H1 (cell line): Measurements from ENCODE around the gene KREMEN1. TPM values are rescaled to one million over a fixed set of nuclear protein-coding genes. Genes with fewer than 3 reads are reported as not detected.

Experiments
- CTCF ChIA-PET: fragments of 300-600 bp; sonication (Branson Sonifier 250); formaldehyde crosslinking; loops from one replicate; lab custom pipeline; 2021; ENCODE audit not compliant: partially characterized antibody; lab: Charles Lee
- POLR2A ChIA-PET: fragments of 300-600 bp; sonication (Branson Sonifier 250); formaldehyde crosslinking; loops from one replicate; lab custom pipeline; 2021; ENCODE audit warnings: inconsistent platforms; ENCODE audit not compliant: partially characterized antibody; lab: Charles Lee
- DNase-seq, 2 experiments: peaks; one replicate each; pipeline versions ENCODE4 v3.0.0 to v3.0.0-alpha.2; 2010 to 2022; ENCODE audit warnings: low spot score in 2 of 2, low read depth in 1 of 2, mixed read lengths in 1 of 2
- FAIRE-seq: peaks from 2 replicates; lab custom pipeline; 2011; peaks lifted over from hg19 to GRCh38; lab: Jason Lieb, UNC
- H2AFZ ChIP-seq: 2 replicates; pipeline ENCODE4 v1.8.1; 2012; ENCODE audit warnings: low read length, inconsistent platforms
- H2AK5ac ChIP-seq: 2 replicates; pipeline ENCODE4 v1.6.1; 2013; ENCODE audit warnings: low read depth, low read length
- H2BK120ac ChIP-seq: replicated peaks from 2 replicates; pipeline ENCODE3; 2013; ENCODE audit warnings: low read depth, low read length, inconsistent platforms
- H2BK12ac ChIP-seq: 2 replicates; pipeline ENCODE4 v1.6.1; 2013; ENCODE audit warnings: low read depth, low read length
- H2BK15ac ChIP-seq: 2 replicates; pipeline ENCODE4 v1.6.1; 2013; ENCODE audit warnings: low read length
- H2BK20ac ChIP-seq: 2 replicates; pipeline ENCODE4 v1.6.1; 2013; ENCODE audit warnings: low read length
- H2BK5ac ChIP-seq: 2 replicates; pipeline ENCODE4 v1.6.1; 2013; ENCODE audit warnings: low read depth, low read length
- H3K14ac ChIP-seq: 2 replicates; pipeline ENCODE4 v1.6.1; 2013; ENCODE audit warnings: inconsistent platforms; ENCODE audit not compliant: insufficient read length
- H3K18ac ChIP-seq: 2 replicates; pipeline ENCODE4 v1.6.1; 2013; ENCODE audit warnings: low read length; ENCODE audit errors: extremely low read depth
- H3K23ac ChIP-seq: 2 replicates; pipeline ENCODE4 v1.6.1; 2013; ENCODE audit warnings: inconsistent platforms; ENCODE audit not compliant: insufficient read length
- H3K23me2 ChIP-seq: 2 replicates; pipeline ENCODE4 v1.6.1; 2013; ENCODE audit warnings: low read depth, low read length
- H3K27ac ChIP-seq: 2 replicates; pipeline ENCODE4 v1.6.1; 2011; ENCODE audit warnings: low read depth, low read length, inconsistent platforms
- H3K27me3 ChIP-seq, 4 experiments: replicated peaks in 1 of 4; 1 replicate in 1 of 4; 2 replicates in 3 of 4; pipeline versions ENCODE4 v1.6.1 to v1.8.1; 2011 to 2013; ENCODE audit warnings: low read length in 3 of 4, mild to moderate bottlenecking in 3 of 4, inconsistent platforms in 2 of 4, mixed read lengths in 2 of 4, moderate library complexity in 1 of 4; ENCODE audit not compliant: control insufficient read depth in 3 of 4, insufficient read depth in 3 of 4; ENCODE audit errors: extremely low read depth in 1 of 4
- H3K36me3 ChIP-seq, 4 experiments: 2 replicates each; pipeline versions ENCODE4 v1.6.1 to v1.8.1; 2011 to 2013; ENCODE audit warnings: mild to moderate bottlenecking in 4 of 4, low read length in 3 of 4, moderate library complexity in 2 of 4, control low read depth in 1 of 4, inconsistent platforms in 1 of 4; ENCODE audit not compliant: insufficient read depth in 4 of 4, control insufficient read depth in 2 of 4
- H3K4ac ChIP-seq: replicated peaks from 2 replicates; pipeline ENCODE3; 2013; ENCODE audit warnings: low read length, low read depth, mixed read lengths, inconsistent platforms; ENCODE audit not compliant: insufficient read length
- H3K4me1 ChIP-seq, 4 experiments: replicated peaks in 1 of 4; 1 replicate in 1 of 4; 2 replicates in 3 of 4; pipeline versions ENCODE4 v1.6.1 to v1.8.1; 2011 to 2013; ENCODE audit warnings: low read length in 3 of 4, inconsistent platforms in 2 of 4, mixed read lengths in 1 of 4; ENCODE audit not compliant: insufficient read depth in 4 of 4, control insufficient read depth in 3 of 4
- H3K4me2 ChIP-seq, 2 experiments: 2 replicates each; pipeline versions ENCODE4 v1.6.1 to v1.8.1; 2011 to 2013; ENCODE audit warnings: low read depth in 2 of 2, low read length in 2 of 2, control low read depth in 1 of 2, inconsistent platforms in 1 of 2, mild to moderate bottlenecking in 1 of 2; ENCODE audit not compliant: insufficient read depth in 1 of 2
- H3K4me3 ChIP-seq, 4 experiments: fragments of 200-600, 300-600 bp in 1 of 4; sonication (generic), shearing (Covaris generic), sonication (Bioruptor Twin) in 1 of 4; 2 replicates each; pipeline versions ENCODE4 v1.5.1 to v1.8.1; 2011 to 2016; ENCODE audit warnings: low read length in 4 of 4, low read depth in 3 of 4, control low read depth in 2 of 4, inconsistent platforms in 2 of 4, mild to moderate bottlenecking in 2 of 4, mixed read lengths in 1 of 4, moderate library complexity in 1 of 4; ENCODE audit not compliant: insufficient read depth in 2 of 4; ENCODE audit errors: extremely low read depth in 1 of 4
- H3K56ac ChIP-seq: replicated peaks from 2 replicates; pipeline ENCODE3; 2013; ENCODE audit warnings: low read depth, mild to moderate bottlenecking, mixed read lengths, low read length, inconsistent platforms; ENCODE audit not compliant: insufficient read length
- H3K79me1 ChIP-seq: 2 replicates; pipeline ENCODE4 v1.6.1; 2013; ENCODE audit warnings: low read depth, low read length, control low read depth
- H3K79me2 ChIP-seq, 2 experiments: 2 replicates each; pipeline versions ENCODE4 v1.6.1 to v1.8.1; 2012 to 2013; ENCODE audit warnings: low read length in 2 of 2, mild to moderate bottlenecking in 2 of 2, inconsistent platforms in 1 of 2; ENCODE audit not compliant: insufficient read depth in 2 of 2, control insufficient read depth in 1 of 2
- H3K9ac ChIP-seq, 4 experiments: replicated peaks in 1 of 4; 1 replicate in 1 of 4; 2 replicates in 3 of 4; pipeline versions ENCODE4 v1.6.1 to v1.8.1; 2011 to 2013; ENCODE audit warnings: low read depth in 3 of 4, low read length in 3 of 4, control low read depth in 2 of 4, mild to moderate bottlenecking in 2 of 4, moderate library complexity in 2 of 4, inconsistent platforms in 1 of 4; ENCODE audit errors: extremely low read depth in 1 of 4
- H3K9me3 ChIP-seq, 2 experiments: 2 replicates each; pipeline versions ENCODE4 v1.6.1 to v1.8.1; 2012 to 2013; ENCODE audit warnings: mild to moderate bottlenecking in 2 of 2, moderate library complexity in 2 of 2, control low read depth in 1 of 2, inconsistent platforms in 1 of 2, low read depth in 1 of 2, low read length in 1 of 2, mixed read lengths in 1 of 2; ENCODE audit not compliant: insufficient read depth in 2 of 2
- H4K20me1 ChIP-seq, 2 experiments: replicated peaks in 1 of 2; 2 replicates each; pipeline versions ENCODE3 to v1.8.1; 2011 to 2013; ENCODE audit warnings: inconsistent platforms in 2 of 2, low read length in 2 of 2, mild to moderate bottlenecking in 1 of 2; ENCODE audit not compliant: insufficient read depth in 2 of 2, control insufficient read depth in 1 of 2
- H4K5ac ChIP-seq: 2 replicates; pipeline ENCODE4 v1.6.1; 2013; ENCODE audit warnings: low read length, low read depth, mixed read lengths, inconsistent platforms; ENCODE audit not compliant: insufficient read length
- H4K8ac ChIP-seq: 2 replicates; pipeline ENCODE4 v1.8.0; 2013; ENCODE audit warnings: mild to moderate bottlenecking, moderate library complexity, low read length, inconsistent platforms; ENCODE audit not compliant: insufficient read depth; ENCODE audit errors: extremely low read depth
- H4K91ac ChIP-seq: replicated peaks from 2 replicates; pipeline ENCODE3; 2013; ENCODE audit warnings: low read length, mixed read lengths, inconsistent platforms; ENCODE audit not compliant: insufficient read length
- ZNF274 ChIP-seq: IDR thresholded peaks from 2 replicates; pipeline ENCODE4 v1.7.0; 2012; ENCODE audit warnings: low read length, borderline replicate concordance; ENCODE audit errors: extremely low read depth
- WGBS, 2 experiments: shearing (Covaris generic) in 1 of 2; methylation state at CpG; one replicate each; pipeline versions ENCODE4 v1.1.6 to v1.1.7; 2013 to 2015; ENCODE audit warnings: low lambda C conversion rate in 2 of 2, mixed read lengths in 2 of 2, inconsistent platforms in 1 of 2, low coverage in 1 of 2, missing lambda C conversion rate in 1 of 2; ENCODE audit not compliant: insufficient replicate concordance in 2 of 2, insufficient coverage in 1 of 2, insufficient read length in 1 of 2; ENCODE audit errors: extremely low coverage in 1 of 2, missing lambda C conversion rate in 1 of 2; 5-methylcytosine and 5-hydroxymethylcytosine counted together
- polyA plus RNA-seq, 7 experiments: library from polyadenylated mRNA; depleted of rRNA in 3 of 7; stranded (reverse) in 5 of 7; unstranded in 2 of 7; fragments of >200 nt in 5 of 7; fragments of 200-250 nt in 2 of 7; gene quantifications; 1 replicate in 5 of 7; 2 replicates in 1 of 7; 4 replicates in 1 of 7; pipeline versions ENCODE4 v1.2.1 to v1.2.3, GENCODE V29; 2011 to 2013; ENCODE audit warnings: missing spikeins in 2 of 7, mixed read lengths in 2 of 7
- total RNA-seq: library from RNA; stranded (reverse); fragmentation: NEBNext Ultra II Directional; extraction: Animal tissue kit (Norgen Biotek cat#: 25700); gene quantifications from 2 replicates; pipeline ENCODE4 v1.2.1, GENCODE V29; 2021

The KREMEN1 gene
- total and polyA plus RNA-seq, 2 of the 8 experiments (the other 6 are each of a cell fraction or from before 2014, with no cell fraction given) = 2.1 to 3.2 TPM

- ChIA-PET POLR2A (interaction anchor here (0.7 to 0.8 kb wide), 2 partner anchors 122 to 179 kb away, joined by 3 read pairs; no protein-coding TSS in a partner anchor), CTCF (interaction anchor here (0.7 to 5.8 kb wide), 33 partner anchors 9 to 277 kb away, joined by 3 to 67 read pairs (median 5); partner anchors contain the start of gene ZNRF3)
- 94% methylated on average over 9 of the region's 9 CpGs; no CpG with 5 or more reads in 1 of the 2 experiments for WGBS, 2 experiments
- Histone ChIP-seq H2BK5ac (peak overlapping the region; percentile 10; the same call in 1 of the 2 replicates), H3K9me3 (no peaks in the 10 kb centered on the region), H2BK120ac (no peak overlapping the region), H3K36me3 (peaks cover 0 to 12% (median 4%) of the 10 kb centered on the region in 4 experiments; a peak in 6 of 8 replicates), H2BK12ac (0 out of 2 replicates have a peak overlapping the region, but pooled peaks have one; percentile 10), H2BK20ac (no peak overlapping the region), H3K14ac (no peak overlapping the region), H3K4me1 (peaks cover 0 to 3% (median 0%) of the 10 kb centered on the region in 4 experiments; a peak in 3 of 7 replicates), H3K23ac (no peak overlapping the region), H2AK5ac (no peak overlapping the region), H3K4me3 (no peak overlapping the region), H4K8ac (no peak overlapping the region), H3K18ac (no peak overlapping the region), H3K4ac (no peak overlapping the region), H4K91ac (no peak overlapping the region), H3K4me2 (no peak overlapping the region), H3K56ac (no peak overlapping the region), H3K27ac (no peak overlapping the region), H3K23me2 (no peaks in the 10 kb centered on the region), H4K20me1 (peaks cover 0 to 8% of the 10 kb centered on the region in 2 experiments), H3K9ac (no peak overlapping the region), H4K5ac (no peak overlapping the region), H2BK15ac (0 out of 2 replicates have a peak overlapping the region, but pooled peaks have one; percentile 22), H3K79me2 (peaks cover 0 to 12% of the 10 kb centered on the region in 2 experiments; a peak in 2 of 4 replicates), H3K79me1 (peaks cover 5% of the 10 kb centered on the region), H3K27me3 (no peaks in the 10 kb centered on the region), H2AFZ (no peak overlapping the region)
- DNase-seq = no peak
- no peak for FAIRE-seq
- no peak for TF ChIP-seq ZNF274
Observed at GRCh38 chr22:29039148-29039547, 33.7 kb upstream of the KREMEN1 start.
